GM20000 (cell line): ENCODE results near the gene CYP39A1.

ENCODE experiments used
- DNase-seq: peaks from one replicate; pipeline ENCODE4 v3.0.0; 2012; ENCODE audit warnings: low spot score
- TF ChIP-seq, protein P1 (sequence below): IDR thresholded peaks from 2 replicates; pipeline ENCODE4 v1.5.1; 2012; ENCODE audit warnings: mild to moderate bottlenecking, control low read depth; ENCODE audit errors: extremely low read depth, missing control alignments

The CYP39A1 gene

DNA sequence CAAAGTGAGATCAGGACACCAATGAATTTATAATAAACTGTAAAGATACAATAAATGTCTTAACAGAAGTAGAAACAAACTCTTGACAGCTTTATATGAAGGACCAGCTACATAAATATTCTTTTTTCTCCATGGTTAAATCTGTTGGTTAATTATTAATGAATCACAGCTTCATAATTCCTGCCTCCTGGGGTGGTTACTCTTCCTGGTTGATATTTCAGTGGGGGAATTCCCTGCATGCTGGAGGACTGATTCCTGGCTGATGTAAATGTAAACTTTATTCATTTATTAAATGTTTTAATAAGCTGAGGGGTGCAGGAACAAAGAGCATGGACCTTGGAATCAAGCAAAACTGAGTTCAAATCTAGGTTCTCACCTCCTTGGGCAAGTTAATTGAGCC is 145.2 kb downstream of the CYP39A1 start:
- no peak for DNase-seq

DNA sequence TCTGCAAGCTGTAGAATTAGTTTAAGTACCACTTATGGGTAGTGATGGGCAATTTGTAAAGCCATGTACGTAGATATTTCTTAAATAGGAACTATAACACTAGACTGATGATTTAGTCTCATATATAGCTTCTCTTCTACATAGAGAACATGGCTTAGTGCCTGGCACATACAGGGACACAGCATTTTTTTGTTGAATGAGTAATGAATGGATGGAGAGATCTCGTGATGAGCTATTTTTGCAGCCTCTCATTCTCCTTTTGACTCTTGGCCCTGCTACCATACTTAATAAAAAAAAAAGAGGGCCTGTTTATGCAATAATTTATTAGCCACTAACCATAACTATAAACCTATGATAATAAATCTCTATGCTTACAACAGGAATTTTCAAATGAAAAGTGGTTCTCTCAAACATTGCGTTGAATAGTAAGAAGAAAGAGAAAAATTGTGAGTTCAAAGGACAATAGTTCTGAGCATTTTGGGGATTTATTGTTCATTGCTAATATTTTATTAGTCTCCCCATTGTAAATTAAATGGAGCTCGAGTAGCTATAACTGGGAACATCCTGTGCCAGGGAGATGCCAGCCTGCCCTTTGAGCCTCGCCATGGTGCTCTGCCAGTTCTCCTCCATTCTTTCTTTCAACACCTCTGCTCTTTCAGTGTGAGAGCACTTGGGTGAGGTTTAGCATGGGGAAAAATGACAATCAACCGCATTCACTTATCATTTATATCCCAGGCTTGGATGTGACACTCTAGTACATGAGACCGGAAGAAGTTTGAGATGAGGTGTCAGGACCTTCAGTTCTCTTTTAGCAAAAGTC is 146.7 kb downstream of the CYP39A1 start:
- TF ChIP-seq, protein P1, sequence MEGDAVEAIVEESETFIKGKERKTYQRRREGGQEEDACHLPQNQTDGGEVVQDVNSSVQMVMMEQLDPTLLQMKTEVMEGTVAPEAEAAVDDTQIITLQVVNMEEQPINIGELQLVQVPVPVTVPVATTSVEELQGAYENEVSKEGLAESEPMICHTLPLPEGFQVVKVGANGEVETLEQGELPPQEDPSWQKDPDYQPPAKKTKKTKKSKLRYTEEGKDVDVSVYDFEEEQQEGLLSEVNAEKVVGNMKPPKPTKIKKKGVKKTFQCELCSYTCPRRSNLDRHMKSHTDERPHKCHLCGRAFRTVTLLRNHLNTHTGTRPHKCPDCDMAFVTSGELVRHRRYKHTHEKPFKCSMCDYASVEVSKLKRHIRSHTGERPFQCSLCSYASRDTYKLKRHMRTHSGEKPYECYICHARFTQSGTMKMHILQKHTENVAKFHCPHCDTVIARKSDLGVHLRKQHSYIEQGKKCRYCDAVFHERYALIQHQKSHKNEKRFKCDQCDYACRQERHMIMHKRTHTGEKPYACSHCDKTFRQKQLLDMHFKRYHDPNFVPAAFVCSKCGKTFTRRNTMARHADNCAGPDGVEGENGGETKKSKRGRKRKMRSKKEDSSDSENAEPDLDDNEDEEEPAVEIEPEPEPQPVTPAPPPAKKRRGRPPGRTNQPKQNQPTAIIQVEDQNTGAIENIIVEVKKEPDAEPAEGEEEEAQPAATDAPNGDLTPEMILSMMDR, result no peak
- DNase-seq, result no peak

More for the DNA sequence above, 145.2 kb downstream of the CYP39A1 start:
- TF ChIP-seq, protein P1, result no peak

DNA sequence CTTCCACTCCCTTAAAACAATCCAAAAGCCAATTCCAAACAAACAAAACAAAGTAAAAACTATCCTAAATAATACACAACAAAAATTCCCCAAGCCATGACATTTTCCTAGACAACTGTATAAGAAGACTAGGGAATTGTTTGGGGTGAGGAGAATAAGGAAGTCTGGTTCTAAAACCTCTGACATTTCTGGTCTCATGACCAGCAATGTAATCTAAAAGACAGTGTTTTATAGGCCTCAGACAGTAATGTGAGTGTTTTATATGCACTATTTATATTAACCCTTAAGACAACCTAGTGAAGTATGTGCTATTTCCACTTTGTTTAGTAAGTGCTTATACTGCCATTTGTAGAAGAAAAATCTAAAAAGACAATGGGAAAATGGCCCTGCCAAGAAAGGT is 148.4 kb downstream of the CYP39A1 start:
- DNase-seq, result no peak
- TF ChIP-seq, protein P1, result no peak

DNA sequence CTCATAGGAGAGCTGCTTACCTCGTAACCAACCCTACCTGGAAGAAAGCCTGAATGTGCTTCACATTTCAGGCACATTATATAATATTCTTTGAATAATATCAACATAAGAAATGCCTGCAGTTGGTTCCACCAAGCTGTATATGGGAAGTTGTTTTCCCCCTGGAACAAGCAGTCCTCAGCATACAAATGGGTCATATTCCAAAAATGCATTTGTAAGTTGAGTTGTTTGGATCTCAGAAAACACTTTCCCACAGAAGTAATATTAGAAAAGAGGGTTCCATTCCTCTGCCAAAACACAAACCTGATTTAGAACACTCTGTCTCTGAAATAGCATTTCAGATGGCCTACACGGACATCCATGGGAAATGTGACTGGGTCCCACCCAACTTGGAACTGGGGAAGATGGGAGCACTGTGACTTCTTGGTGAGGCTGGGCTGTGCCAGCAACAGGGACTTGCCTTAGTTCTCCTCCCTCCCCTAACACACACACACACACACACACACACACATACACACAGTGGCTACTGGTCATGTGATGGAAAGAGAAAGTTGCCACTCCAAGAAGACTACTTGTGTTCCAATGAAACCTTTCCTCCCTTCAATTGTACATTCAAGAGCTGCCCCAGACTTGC is 150.0 kb downstream of the CYP39A1 start:
- no peak for DNase-seq
- TF ChIP-seq, protein P1, result no peak

DNA sequence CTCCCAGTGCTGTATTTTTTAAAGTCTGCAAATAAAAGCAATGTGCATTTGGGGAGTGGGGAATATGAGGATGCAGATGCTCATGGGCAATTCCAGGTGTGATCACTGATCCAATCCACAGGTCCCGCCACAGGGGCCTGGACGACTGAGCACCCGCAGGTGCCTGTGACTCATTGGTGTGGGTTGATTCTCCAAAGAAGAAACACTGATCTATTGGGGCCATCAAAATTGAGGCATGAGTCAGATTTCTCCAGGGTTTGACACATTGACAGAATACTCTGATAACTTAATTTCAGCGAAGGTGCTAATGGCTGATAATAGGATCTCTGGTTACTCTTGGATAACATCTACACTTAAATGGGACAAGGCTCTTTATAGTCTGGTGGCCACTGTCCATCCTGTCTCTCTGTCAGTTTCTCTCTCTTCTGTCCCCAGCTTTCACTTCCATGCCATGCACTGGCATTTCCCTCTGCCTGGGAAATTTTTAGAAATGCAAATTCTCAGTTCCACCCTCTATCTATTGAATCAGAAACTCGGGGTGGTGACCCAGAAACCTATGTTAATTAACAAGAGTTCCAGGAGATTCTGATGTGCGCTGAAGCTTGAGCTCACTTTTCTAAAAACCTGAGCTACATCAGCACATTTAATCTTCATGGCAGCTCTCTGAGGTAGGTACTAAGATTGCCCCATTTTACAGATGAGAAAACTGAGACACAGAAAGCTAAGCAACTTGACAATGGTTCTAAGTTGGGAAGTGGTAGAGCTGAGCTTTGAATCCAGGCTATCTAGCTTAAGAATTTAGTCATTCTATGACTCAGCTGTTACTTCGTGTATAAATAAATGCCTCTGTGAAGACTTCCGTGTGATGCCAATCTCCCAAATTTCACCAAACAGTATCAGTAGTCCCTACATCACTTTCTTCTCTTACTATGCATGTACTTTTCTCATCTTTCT is 151.2 kb downstream of the CYP39A1 start:
- TF ChIP-seq, protein P1, result no peak
- no peak for DNase-seq

DNA sequence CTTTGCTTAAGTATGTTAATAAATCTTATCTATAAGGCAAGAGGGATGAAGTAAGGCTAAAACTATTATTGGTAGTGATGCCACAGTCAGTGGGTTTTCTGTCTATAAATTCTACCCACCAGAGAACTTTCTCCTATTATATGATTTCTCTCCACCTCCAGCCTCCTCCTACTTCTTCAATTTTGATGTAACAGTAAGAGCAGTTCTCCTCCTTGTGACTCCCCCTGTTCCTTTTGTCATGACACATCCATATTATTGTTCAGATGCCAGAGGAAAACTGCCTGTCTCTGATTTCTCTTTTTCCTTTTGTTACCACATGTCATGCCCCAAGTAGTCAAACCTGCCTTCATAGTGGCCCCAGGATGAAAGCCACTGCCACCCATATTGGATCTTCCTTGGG is 152.2 kb downstream of the CYP39A1 start:
- TF ChIP-seq, protein P1, result no peak
- no peak for DNase-seq
